HL-60 (cell line): ENCODE measurements around the gene MAPK10.

Experiments used
- DNase-seq, 2 experiments: peaks; one replicate each; pipeline ENCODE4 v3.0.0-alpha.2; 2010 to 2020; ENCODE audit warnings: low read depth in 1 of 2, low spot score in 1 of 2
- H3K27ac ChIP-seq: fragments of 250-450 bp; sonication (Bioruptor Pico); replicated peaks from 2 replicates; pipeline ENCODE4 v1.5.1; 2020; ENCODE audit warnings: mild to moderate bottlenecking, moderate library complexity
- H3K27me3 ChIP-seq: fragments of 250-450 bp; sonication (Bioruptor Pico); 2 replicates; pipeline ENCODE4 v1.5.1; 2021; ENCODE audit warnings: mild to moderate bottlenecking, moderate library complexity; ENCODE audit not compliant: insufficient read depth, poor library complexity, severe bottlenecking
- H3K4me3 ChIP-seq: replicated peaks from 2 replicates; pipeline ENCODE4 v1.5.1; 2011; ENCODE audit warnings: mild to moderate bottlenecking, control low read depth, low read length; ENCODE audit not compliant: insufficient read depth
- CTCF ChIP-seq: IDR thresholded peaks from one replicate; pipeline ENCODE4 v1.5.1; 2011; ENCODE audit warnings: low read length, control low read depth, inconsistent platforms; ENCODE audit not compliant: insufficient read depth
- GABPA ChIP-seq: IDR thresholded peaks from 2 replicates; pipeline ENCODE4 v1.6.1; 2012; ENCODE audit warnings: low read depth
- POLR2AphosphoS5 ChIP-seq: IDR thresholded peaks from 2 replicates; pipeline ENCODE4 v1.6.1; 2012; ENCODE audit warnings: low read depth
- REST ChIP-seq: IDR thresholded peaks from 2 replicates; pipeline ENCODE4 v1.6.1; 2012; ENCODE audit warnings: low read depth; ENCODE audit not compliant: insufficient replicate concordance
- SPI1 ChIP-seq: IDR thresholded peaks from 2 replicates; pipeline ENCODE4 v1.6.1; 2012; ENCODE audit warnings: low read depth, mild to moderate bottlenecking, borderline replicate concordance

The MAPK10 gene

GRCh38 chr4:86357608-86358007, 2.2 kb downstream of the MAPK10 start:
- Histone ChIP-seq H3K27me3 (no peaks in the 10 kb centered on the region), H3K4me3 (no peak overlapping the region), H3K27ac (no peak overlapping the region)
- TF ChIP-seq REST (no peak), POLR2AphosphoS5 (no peak), SPI1 (no peak)
- no peak for DNase-seq

- Histone ChIP-seq H3K27me3 (no peaks in the 10 kb centered on the region), H3K27ac (no peak overlapping the region), H3K4me3 (no peak overlapping the region)
- no peak for TF ChIP-seq SPI1
- no peak for TF ChIP-seq CTCF
- TF ChIP-seq POLR2AphosphoS5, result no peak
- no peak for TF ChIP-seq GABPA
- no peak for TF ChIP-seq REST
- DNase-seq, result no peak
These were observed 3.2 kb downstream of the MAPK10 start for GRCh38 chr4:86356425-86357210.

GRCh38 chr4:86354390-86354789, 5.5 kb downstream of the MAPK10 start:
- H3K4me3 ChIP-seq, result no peak overlapping the region
- no peak overlapping the region for H3K27ac ChIP-seq
- TF ChIP-seq SPI1 (no peak), GABPA (no peak), CTCF (no peak), POLR2AphosphoS5 (no peak), REST (no peak)
- no peaks in the 10 kb centered on the region for H3K27me3 ChIP-seq
- DNase-seq, result no peak
